Astrocyte (in vitro differentiated cells and primary cell): ENCODE measurements around the gene ZBTB16. TPM values are rescaled to one million over a fixed set of nuclear protein-coding genes. Genes with fewer than 3 reads are reported as not detected.

Source experiments
- DNase-seq: peaks from one replicate; pipeline ENCODE4 v3.0.0-alpha.2; 2010; ENCODE audit warnings: low read depth
- FAIRE-seq: peaks from 2 replicates; lab custom pipeline; 2011; peaks lifted over from hg19 to GRCh38; lab: Jason Lieb, UNC
- H2AFZ ChIP-seq: 2 replicates; pipeline ENCODE4 v1.6.0; 2012; ENCODE audit warnings: low read depth, low read length, inconsistent platforms
- H3K27ac ChIP-seq: 2 replicates; pipeline ENCODE4 v1.5.1; 2011; ENCODE audit warnings: low read depth, low read length, inconsistent platforms
- H3K27me3 ChIP-seq: 2 replicates; pipeline ENCODE4 v1.6.0; 2011; ENCODE audit warnings: low read length, inconsistent platforms; ENCODE audit not compliant: insufficient read depth
- H3K36me3 ChIP-seq: 2 replicates; pipeline ENCODE4 v1.5.1; 2011; ENCODE audit warnings: low read length, inconsistent platforms; ENCODE audit not compliant: insufficient read depth
- H3K4me1 ChIP-seq: 2 replicates; pipeline ENCODE4 v1.5.1; 2011; ENCODE audit warnings: low read length, inconsistent platforms; ENCODE audit not compliant: insufficient read depth
- H3K4me2 ChIP-seq: 2 replicates; pipeline ENCODE4 v1.6.0; 2012; ENCODE audit warnings: low read length, inconsistent platforms
- H3K4me3 ChIP-seq: 2 replicates; pipeline ENCODE4 v1.5.1; 2011; ENCODE audit warnings: low read depth, mild to moderate bottlenecking, low read length, inconsistent platforms; ENCODE audit not compliant: insufficient read depth
- H3K79me2 ChIP-seq: 2 replicates; pipeline ENCODE4 v1.6.0; 2012; ENCODE audit warnings: mild to moderate bottlenecking, low read length, inconsistent platforms; ENCODE audit not compliant: insufficient read depth
- H3K9ac ChIP-seq: 2 replicates; pipeline ENCODE4 v1.6.0; 2012; ENCODE audit warnings: mild to moderate bottlenecking, low read length, inconsistent platforms
- H3K9me3 ChIP-seq: 2 replicates; pipeline ENCODE4 v1.5.1; 2012; ENCODE audit warnings: low read depth, mild to moderate bottlenecking, low read length, inconsistent platforms; ENCODE audit not compliant: insufficient read depth
- H4K20me1 ChIP-seq: 2 replicates; pipeline ENCODE4 v1.6.0; 2012; ENCODE audit warnings: low read length, inconsistent platforms; ENCODE audit not compliant: insufficient read depth
- H3K27ac Mint-ChIP-seq: one replicate; pipeline ENCODE4 v1.8.0; 2021; ENCODE audit warnings: mild to moderate bottlenecking, mixed read lengths; ENCODE audit not compliant: unreplicated experiment
- H3K27me3 Mint-ChIP-seq: one replicate; pipeline ENCODE4 v1.8.0; 2021; ENCODE audit warnings: low read depth, mixed read lengths; ENCODE audit not compliant: unreplicated experiment
- H3K36me3 Mint-ChIP-seq: one replicate; pipeline ENCODE4 v1.8.0; 2021; ENCODE audit warnings: low read depth, mixed read lengths; ENCODE audit not compliant: unreplicated experiment
- H3K4me1 Mint-ChIP-seq: one replicate; pipeline ENCODE4 v1.8.0; 2021; ENCODE audit warnings: low read depth, mixed read lengths; ENCODE audit not compliant: unreplicated experiment
- H3K4me3 Mint-ChIP-seq: one replicate; pipeline ENCODE4 v1.8.0; 2021; ENCODE audit warnings: mild to moderate bottlenecking, moderate library complexity, mixed read lengths; ENCODE audit not compliant: unreplicated experiment
- H3K9me3 Mint-ChIP-seq: one replicate; pipeline ENCODE4 v1.8.0; 2021; ENCODE audit warnings: mild to moderate bottlenecking, mixed read lengths; ENCODE audit not compliant: unreplicated experiment
- EZH2 ChIP-seq: IDR thresholded peaks from 2 replicates; pipeline ENCODE4 v1.6.1; 2012; ENCODE audit warnings: mild to moderate bottlenecking, low read length, inconsistent platforms; ENCODE audit not compliant: insufficient read depth
- total RNA-seq: library from RNA; stranded (reverse); gene quantifications from 2 replicates; pipeline ENCODE4 v1.2.1, GENCODE V29; 2021
- TF ChIP-seq, protein P1 (sequence below): IDR thresholded peaks from 2 replicates; pipeline ENCODE4 v1.5.1; 2011; ENCODE audit warnings: low read depth, mild to moderate bottlenecking, inconsistent platforms, low read length, moderate library complexity; ENCODE audit not compliant: insufficient read depth

Gene ZBTB16
- total RNA-seq, 1 donor from 2014 or later: 0.50 TPM

DNA sequence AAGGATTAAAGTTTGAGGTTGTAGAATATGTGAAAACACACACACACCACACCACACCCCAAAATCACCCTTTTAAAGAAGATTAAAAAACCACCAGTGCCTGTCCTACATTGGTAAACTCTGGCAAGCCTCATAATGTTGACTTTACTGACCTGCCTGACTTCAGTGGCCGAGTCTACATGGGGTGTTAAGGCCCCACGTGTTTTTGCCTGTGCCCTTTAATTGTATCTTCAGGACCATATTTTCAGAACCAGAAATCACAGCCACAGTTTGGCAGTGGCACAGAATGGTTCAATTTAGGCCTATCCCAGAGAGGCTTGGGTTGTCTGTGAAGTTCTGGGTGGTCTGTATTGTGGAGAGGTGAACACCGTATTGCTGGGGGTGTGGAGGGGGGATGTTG lies 33.4 kb downstream of the ZBTB16 start:
- Mint-ChIP-seq H3K4me1 (peaks cover 11% of the 10 kb centered on the region), H3K9me3 (no peaks in the 10 kb centered on the region), H3K4me3 (no peak overlapping the region), H3K27ac (no peak overlapping the region), H3K36me3 (no peaks in the 10 kb centered on the region), H3K27me3 (peaks cover 7% of the 10 kb centered on the region)
- Histone ChIP-seq H4K20me1 (no peaks in the 10 kb centered on the region), H3K4me2 (no peak overlapping the region), H3K4me1 (no peaks in the 10 kb centered on the region), H3K36me3 (no peaks in the 10 kb centered on the region), H3K9ac (no peak overlapping the region), H3K9me3 (no peaks in the 10 kb centered on the region), H3K27ac (no peak overlapping the region), H3K4me3 (no peak overlapping the region), H2AFZ (no peak overlapping the region), H3K79me2 (no peaks in the 10 kb centered on the region), H3K27me3 (peaks cover 16% of the 10 kb centered on the region)
- no peak for DNase-seq
- no peak for FAIRE-seq
- TF ChIP-seq, protein P1, sequence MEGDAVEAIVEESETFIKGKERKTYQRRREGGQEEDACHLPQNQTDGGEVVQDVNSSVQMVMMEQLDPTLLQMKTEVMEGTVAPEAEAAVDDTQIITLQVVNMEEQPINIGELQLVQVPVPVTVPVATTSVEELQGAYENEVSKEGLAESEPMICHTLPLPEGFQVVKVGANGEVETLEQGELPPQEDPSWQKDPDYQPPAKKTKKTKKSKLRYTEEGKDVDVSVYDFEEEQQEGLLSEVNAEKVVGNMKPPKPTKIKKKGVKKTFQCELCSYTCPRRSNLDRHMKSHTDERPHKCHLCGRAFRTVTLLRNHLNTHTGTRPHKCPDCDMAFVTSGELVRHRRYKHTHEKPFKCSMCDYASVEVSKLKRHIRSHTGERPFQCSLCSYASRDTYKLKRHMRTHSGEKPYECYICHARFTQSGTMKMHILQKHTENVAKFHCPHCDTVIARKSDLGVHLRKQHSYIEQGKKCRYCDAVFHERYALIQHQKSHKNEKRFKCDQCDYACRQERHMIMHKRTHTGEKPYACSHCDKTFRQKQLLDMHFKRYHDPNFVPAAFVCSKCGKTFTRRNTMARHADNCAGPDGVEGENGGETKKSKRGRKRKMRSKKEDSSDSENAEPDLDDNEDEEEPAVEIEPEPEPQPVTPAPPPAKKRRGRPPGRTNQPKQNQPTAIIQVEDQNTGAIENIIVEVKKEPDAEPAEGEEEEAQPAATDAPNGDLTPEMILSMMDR: no peak
- TF ChIP-seq EZH2: no peak

DNA sequence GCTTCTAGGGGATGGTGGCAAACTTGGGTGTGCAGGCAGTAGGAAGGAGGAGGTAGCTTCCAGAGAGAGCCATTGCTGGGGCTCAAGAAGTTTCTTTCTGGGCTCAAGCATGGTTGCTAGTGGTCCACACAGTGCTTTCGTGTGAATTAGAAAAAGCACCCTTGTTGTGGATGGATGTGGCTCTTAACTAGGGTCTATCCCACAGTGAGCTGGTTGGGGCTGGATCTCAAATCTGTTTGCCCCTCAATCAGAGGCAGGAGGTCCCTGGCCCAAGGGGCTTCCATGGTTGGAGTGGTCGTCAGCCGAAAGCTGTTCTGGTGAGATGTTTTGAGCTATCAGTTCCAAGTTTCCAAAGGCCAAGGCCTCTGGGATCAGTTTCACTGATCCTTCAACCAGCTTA lies 35.0 kb downstream of the ZBTB16 start:
- Histone ChIP-seq H3K9ac (no peak overlapping the region), H3K4me3 (no peak overlapping the region), H3K36me3 (no peaks in the 10 kb centered on the region), H3K79me2 (no peaks in the 10 kb centered on the region), H3K27me3 (peaks cover 13% of the 10 kb centered on the region), H3K4me1 (no peaks in the 10 kb centered on the region), H3K27ac (no peak overlapping the region), H3K4me2 (no peak overlapping the region), H4K20me1 (no peaks in the 10 kb centered on the region), H2AFZ (no peak overlapping the region), H3K9me3 (no peaks in the 10 kb centered on the region)
- H3K36me3 Mint-ChIP-seq: no peaks in the 10 kb centered on the region
- H3K9me3 Mint-ChIP-seq: no peaks in the 10 kb centered on the region
- H3K27ac Mint-ChIP-seq: no peak overlapping the region
- peaks cover 7% of the 10 kb centered on the region for H3K27me3 Mint-ChIP-seq
- peaks cover 14% of the 10 kb centered on the region for H3K4me1 Mint-ChIP-seq
- no peak overlapping the region for H3K4me3 Mint-ChIP-seq
- DNase-seq: no peak
- TF ChIP-seq, protein P1: no peak
- no peak for TF ChIP-seq EZH2
- FAIRE-seq: no peak

DNA sequence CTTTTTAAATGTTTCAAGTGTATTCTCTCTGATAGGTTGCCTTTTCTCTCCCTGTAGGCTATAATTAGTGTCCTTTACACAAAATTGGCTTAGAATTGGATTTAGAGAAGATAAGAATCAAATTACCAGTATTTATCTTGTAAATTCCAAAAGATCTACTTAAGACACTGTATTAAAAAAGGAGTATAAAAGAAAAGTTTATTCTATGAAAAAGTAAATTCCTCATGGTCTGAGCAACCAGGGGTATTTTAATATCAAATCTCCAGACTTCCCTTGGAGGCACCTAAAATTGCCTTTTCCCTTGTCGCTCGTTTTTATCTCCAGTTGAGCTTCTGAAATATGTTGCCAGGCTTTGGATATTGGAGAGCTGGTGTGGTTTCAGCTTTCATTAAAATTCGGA lies 36.4 kb downstream of the ZBTB16 start:
- Histone ChIP-seq H3K4me3 (no peak overlapping the region), H3K4me1 (no peaks in the 10 kb centered on the region), H3K9ac (no peak overlapping the region), H2AFZ (no peak overlapping the region), H3K27me3 (peaks cover 10% of the 10 kb centered on the region), H4K20me1 (no peaks in the 10 kb centered on the region), H3K79me2 (no peaks in the 10 kb centered on the region), H3K27ac (no peak overlapping the region), H3K36me3 (no peaks in the 10 kb centered on the region), H3K4me2 (no peak overlapping the region), H3K9me3 (no peaks in the 10 kb centered on the region)
- Mint-ChIP-seq H3K36me3 (no peaks in the 10 kb centered on the region), H3K9me3 (no peaks in the 10 kb centered on the region), H3K27me3 (peaks cover 7% of the 10 kb centered on the region), H3K4me3 (no peak overlapping the region), H3K27ac (no peak overlapping the region), H3K4me1 (peaks cover 16% of the 10 kb centered on the region)
- DNase-seq (no peak), FAIRE-seq (no peak)
- TF ChIP-seq, protein P1: no peak
- TF ChIP-seq EZH2: no peak
